ENCODE measurements around the gene ATP2B1. TPM values are rescaled to one million over a fixed set of nuclear protein-coding genes. Genes with fewer than 3 reads are reported as not detected.

Gene ATP2B1
- total RNA-seq, 4 donors from 2014 or later, result 18.0 to 59.8 (median 25.0) TPM

- no peak overlapping the region for H3K4me3 ChIP-seq (ENCODE audit: low read depth, poor library complexity, severe bottlenecking)
- intact Hi-C loops (cut with DNase I; ENCODE audit: low total_unique reads), result no loop called here
- DNase-seq (ENCODE audit: low spot score in 2 of 2), result no peak
- 96% methylated on average over 5 of the region's 5 CpGs for WGBS, 2 donors
- no peak for TF ChIP-seq POLR2A (IDR thresholded peaks at IDR 0.05)
Measured at GRCh38 chr12:89694542-89694941, 14.1 kb downstream of the ATP2B1 start.

GRCh38 chr12:89693639-89694202 lies 14.9 kb downstream of the ATP2B1 start:
- intact Hi-C loops (cut with DNase I; ENCODE audit: low total_unique reads), result no loop called here
- WGBS, 2 donors, result 48 to 57% methylated on average over 3 of the region's 3 CpGs

GRCh38 chr12:89692439-89692838 lies 16.2 kb downstream of the ATP2B1 start:
- DNase-seq (ENCODE audit: low spot score in 2 of 2), result no peak
- 63 to 71% methylated on average over 1 of the region's 1 CpG for WGBS, 2 donors
- no peak overlapping the region for H3K4me3 ChIP-seq (ENCODE audit: low read depth, poor library complexity, severe bottlenecking)
- no peak for TF ChIP-seq POLR2A (IDR thresholded peaks at IDR 0.05)
- TF ChIP-seq CTCF (IDR thresholded peaks at IDR 0.05), result no peak
- intact Hi-C loops (cut with DNase I; ENCODE audit: low total_unique reads), result no loop called here

More at GRCh38 chr12:89693639-89694202, 14.9 kb downstream of the ATP2B1 start:
- DNase-seq (ENCODE audit: low spot score in 2 of 2), result no peak
- H3K4me3 ChIP-seq (ENCODE audit: low read depth, poor library complexity, severe bottlenecking), result no peak overlapping the region
- TF ChIP-seq CTCF (IDR thresholded peaks at IDR 0.05) (no peak), POLR2A (IDR thresholded peaks at IDR 0.05) (no peak)

GRCh38 chr12:89691659-89692058 lies 17.0 kb downstream of the ATP2B1 start:
- TF ChIP-seq CTCF (IDR thresholded peaks at IDR 0.05), result no peak
- no peak for TF ChIP-seq POLR2A (IDR thresholded peaks at IDR 0.05)
- no peak for DNase-seq (ENCODE audit: low spot score in 2 of 2)
- WGBS, 2 donors, result 86 to 89% methylated on average over 1 of the region's 1 CpG
- no peak overlapping the region for H3K4me3 ChIP-seq (ENCODE audit: low read depth, poor library complexity, severe bottlenecking)
- intact Hi-C loops (cut with DNase I; ENCODE audit: low total_unique reads), result no loop called here

GRCh38 chr12:89690925-89691324 lies 17.7 kb downstream of the ATP2B1 start:
- intact Hi-C loops (cut with DNase I; ENCODE audit: low total_unique reads), result no loop called here
- WGBS, 2 donors, result 44 to 50% methylated on average over 1 of the region's 1 CpG
- DNase-seq (ENCODE audit: low spot score in 2 of 2), result no peak
- no peak for TF ChIP-seq POLR2A (IDR thresholded peaks at IDR 0.05)
- no peak for TF ChIP-seq CTCF (IDR thresholded peaks at IDR 0.05)
- H3K4me3 ChIP-seq (ENCODE audit: low read depth, poor library complexity, severe bottlenecking), result no peak overlapping the region

GRCh38 chr12:89689306-89689705 lies 19.3 kb downstream of the ATP2B1 start:
- WGBS, 2 donors, result 90 to 93% methylated on average over 3 of the region's 3 CpGs
- no peak overlapping the region for H3K4me3 ChIP-seq (ENCODE audit: low read depth, poor library complexity, severe bottlenecking)
- DNase-seq (ENCODE audit: low spot score in 2 of 2), result no peak
- TF ChIP-seq POLR2A (IDR thresholded peaks at IDR 0.05) (no peak), CTCF (IDR thresholded peaks at IDR 0.05) (no peak)
- intact Hi-C loops (cut with DNase I; ENCODE audit: low total_unique reads), result no loop called here
